ENCODE measurements around the gene LRRC18. TPM values are rescaled to one million over a fixed set of nuclear protein-coding genes. Genes with fewer than 3 reads are reported as not detected.

LRRC18 gene
- total RNA-seq, 2 experiments from 2014 or later: not detected

DNA sequence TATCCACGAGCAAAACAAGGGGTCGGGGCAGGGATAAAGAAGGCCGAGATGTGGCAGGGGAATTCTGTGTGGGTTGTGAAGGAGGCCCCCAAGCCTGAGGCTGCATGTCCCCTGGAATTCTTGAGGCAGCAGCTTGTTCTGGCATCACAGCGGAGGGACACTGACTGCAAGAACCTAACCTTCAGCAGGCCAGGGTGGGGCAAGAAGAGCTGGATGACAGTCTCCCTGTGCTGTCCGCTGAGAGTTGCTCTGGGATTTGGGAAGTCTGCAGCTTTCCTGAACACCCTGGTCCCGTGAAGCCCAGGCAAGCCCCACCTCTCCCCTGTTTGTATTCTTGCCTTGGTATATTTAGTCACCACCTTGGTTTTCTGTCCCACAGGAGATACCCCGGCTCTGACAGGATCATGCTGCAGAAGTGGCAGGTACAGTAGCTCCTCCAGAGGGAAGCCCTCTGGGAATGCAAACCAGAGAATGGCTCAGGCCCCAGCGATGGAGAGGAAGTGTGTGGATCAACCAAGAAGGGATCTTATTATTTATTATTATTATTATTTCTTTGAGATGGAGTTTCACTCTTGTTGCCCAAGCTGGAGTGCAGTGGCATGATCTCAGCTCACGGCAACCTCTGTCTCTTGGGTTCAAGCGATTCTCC lies 1.9 kb upstream of the LRRC18 start:
- no peaks in the 10 kb centered on the region for H3K9me3 Mint-ChIP-seq
- ChIA-PET CTCF (no interaction called here), POLR2A (no interaction called here)
- no peaks in the 10 kb centered on the region for H3K27me3 Mint-ChIP-seq
- Histone ChIP-seq H3K4me3 (ENCODE audit: low read length) (no peak overlapping the region), H3K36me3 (ENCODE audit: insufficient read depth, low read length) (no peaks in the 10 kb centered on the region), H3K27ac (ENCODE audit: low read depth in 1 of 2, low read length in 2 of 2) (no peak overlapping the region), H3K27me3 (ENCODE audit: control insufficient read depth in 1 of 2, insufficient read depth in 2 of 2, low read length in 2 of 2) (no peaks in the 10 kb centered on the region), H3K9me3 (ENCODE audit: control insufficient read depth in 1 of 2, insufficient read depth in 1 of 2, low read length in 2 of 2) (no peaks in the 10 kb centered on the region), H3K4me1 (ENCODE audit: insufficient read depth, low read length) (no peaks in the 10 kb centered on the region)
- TF ChIP-seq, protein P1, sequence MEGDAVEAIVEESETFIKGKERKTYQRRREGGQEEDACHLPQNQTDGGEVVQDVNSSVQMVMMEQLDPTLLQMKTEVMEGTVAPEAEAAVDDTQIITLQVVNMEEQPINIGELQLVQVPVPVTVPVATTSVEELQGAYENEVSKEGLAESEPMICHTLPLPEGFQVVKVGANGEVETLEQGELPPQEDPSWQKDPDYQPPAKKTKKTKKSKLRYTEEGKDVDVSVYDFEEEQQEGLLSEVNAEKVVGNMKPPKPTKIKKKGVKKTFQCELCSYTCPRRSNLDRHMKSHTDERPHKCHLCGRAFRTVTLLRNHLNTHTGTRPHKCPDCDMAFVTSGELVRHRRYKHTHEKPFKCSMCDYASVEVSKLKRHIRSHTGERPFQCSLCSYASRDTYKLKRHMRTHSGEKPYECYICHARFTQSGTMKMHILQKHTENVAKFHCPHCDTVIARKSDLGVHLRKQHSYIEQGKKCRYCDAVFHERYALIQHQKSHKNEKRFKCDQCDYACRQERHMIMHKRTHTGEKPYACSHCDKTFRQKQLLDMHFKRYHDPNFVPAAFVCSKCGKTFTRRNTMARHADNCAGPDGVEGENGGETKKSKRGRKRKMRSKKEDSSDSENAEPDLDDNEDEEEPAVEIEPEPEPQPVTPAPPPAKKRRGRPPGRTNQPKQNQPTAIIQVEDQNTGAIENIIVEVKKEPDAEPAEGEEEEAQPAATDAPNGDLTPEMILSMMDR (IDR thresholded peaks at IDR 0.05): no peak
- H3K4me3 Mint-ChIP-seq: no peak overlapping the region
- ATAC-seq (ENCODE audit: poor library complexity) (no peak), DNase-seq (no peak)
- no peaks in the 10 kb centered on the region for H3K4me1 Mint-ChIP-seq (ENCODE audit: low read depth)
- no peaks in the 10 kb centered on the region for H3K36me3 Mint-ChIP-seq (ENCODE audit: low read depth)
- no peak overlapping the region for H3K27ac Mint-ChIP-seq
- intact Hi-C loops (cut with DNase I, micrococcal nuclease): no loop called here

DNA sequence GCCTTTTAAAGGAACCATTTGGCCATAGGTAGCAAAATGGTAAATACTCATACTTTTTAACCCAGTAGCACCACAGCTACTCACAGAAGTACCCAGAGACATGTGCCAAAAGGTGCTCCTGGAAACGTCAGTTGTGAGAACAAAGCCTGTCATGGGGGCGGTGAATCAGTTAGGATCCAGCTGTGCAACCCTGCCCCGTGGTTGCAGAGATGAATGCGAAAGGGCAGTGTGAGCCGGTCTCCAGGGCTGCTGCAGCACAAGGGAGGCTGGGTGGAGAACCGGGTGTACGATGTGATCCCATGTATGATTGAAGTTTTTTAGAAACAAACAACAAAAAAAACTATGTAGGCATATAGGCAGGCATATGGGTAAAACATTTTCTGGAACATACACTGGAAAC lies 1.3 kb upstream of the LRRC18 start:
- Histone ChIP-seq H3K9me3 (ENCODE audit: control insufficient read depth in 1 of 2, insufficient read depth in 1 of 2, low read length in 2 of 2) (no peaks in the 10 kb centered on the region), H3K27me3 (ENCODE audit: control insufficient read depth in 1 of 2, insufficient read depth in 2 of 2, low read length in 2 of 2) (no peaks in the 10 kb centered on the region), H3K4me1 (ENCODE audit: insufficient read depth, low read length) (no peaks in the 10 kb centered on the region), H3K4me3 (ENCODE audit: low read length) (no peak overlapping the region), H3K36me3 (ENCODE audit: insufficient read depth, low read length) (no peaks in the 10 kb centered on the region), H3K27ac (ENCODE audit: low read depth in 1 of 2, low read length in 2 of 2) (no peak overlapping the region)
- Mint-ChIP-seq H3K36me3 (ENCODE audit: low read depth) (no peaks in the 10 kb centered on the region), H3K4me1 (ENCODE audit: low read depth) (no peaks in the 10 kb centered on the region), H3K4me3 (no peak overlapping the region), H3K9me3 (no peaks in the 10 kb centered on the region), H3K27ac (no peak overlapping the region), H3K27me3 (no peaks in the 10 kb centered on the region)
- TF ChIP-seq, protein P1 (IDR thresholded peaks at IDR 0.05): no peak
- ChIA-PET POLR2A (no interaction called here), CTCF (no interaction called here)
- no peak for ATAC-seq (ENCODE audit: poor library complexity)
- intact Hi-C loops (cut with DNase I, micrococcal nuclease): no loop called here
- no peak for DNase-seq

DNA sequence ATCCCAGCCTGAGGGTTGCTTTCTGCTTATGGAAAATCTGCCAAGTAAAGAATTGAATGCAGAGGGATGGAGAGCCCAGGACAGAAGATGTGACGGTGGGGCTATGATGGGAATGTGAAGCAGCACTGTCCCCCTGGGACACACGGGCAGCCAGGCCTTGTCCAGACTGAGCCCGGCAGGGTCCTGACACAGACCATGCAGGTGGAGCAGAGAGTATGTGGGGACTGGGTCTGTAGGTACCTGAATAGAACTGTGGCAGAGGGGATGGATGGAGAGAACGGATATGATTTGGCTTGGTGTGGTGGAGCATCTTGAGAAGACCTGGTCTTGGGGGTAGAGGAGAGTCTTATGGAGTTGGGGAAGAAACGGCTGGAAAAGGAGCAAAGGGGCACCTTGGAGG lies 732 bp upstream of the LRRC18 start:
- Histone ChIP-seq H3K4me1 (ENCODE audit: insufficient read depth, low read length) (no peaks in the 10 kb centered on the region), H3K36me3 (ENCODE audit: insufficient read depth, low read length) (no peaks in the 10 kb centered on the region), H3K4me3 (ENCODE audit: low read length) (no peak overlapping the region), H3K27me3 (ENCODE audit: control insufficient read depth in 1 of 2, insufficient read depth in 2 of 2, low read length in 2 of 2) (no peaks in the 10 kb centered on the region), H3K9me3 (ENCODE audit: control insufficient read depth in 1 of 2, insufficient read depth in 1 of 2, low read length in 2 of 2) (no peaks in the 10 kb centered on the region), H3K27ac (ENCODE audit: low read depth in 1 of 2, low read length in 2 of 2) (no peak overlapping the region)
- intact Hi-C loops (cut with DNase I, micrococcal nuclease): no loop called here
- no peak for ATAC-seq (ENCODE audit: poor library complexity)
- Mint-ChIP-seq H3K4me3 (no peak overlapping the region), H3K9me3 (no peaks in the 10 kb centered on the region), H3K4me1 (ENCODE audit: low read depth) (no peaks in the 10 kb centered on the region), H3K27ac (no peak overlapping the region), H3K36me3 (ENCODE audit: low read depth) (no peaks in the 10 kb centered on the region), H3K27me3 (no peaks in the 10 kb centered on the region)
- POLR2A ChIA-PET: no interaction called here
- CTCF ChIA-PET: no interaction called here
- no peak for DNase-seq
- TF ChIP-seq, protein P1 (IDR thresholded peaks at IDR 0.05): no peak

Data from CD4-positive, alpha-beta T cell (primary cell).